ENCODE data around the gene SMPD3. TPM values are rescaled to one million over a fixed set of nuclear protein-coding genes. Genes with fewer than 3 reads are reported as not detected.

SMPD3 gene
- total and polyA plus RNA-seq, 8 donors = 0.83 to 5.5 (median 2.2) TPM

- WGBS, 2 donors = 75 to 81% methylated on average over 2 of the region's 2 CpGs
- Histone ChIP-seq H3K9me3 (no peaks in the 10 kb centered on the region), H3K4me1 (no peaks in the 10 kb centered on the region), H3K36me3 (no peaks in the 10 kb centered on the region), H3K27me3 (no peaks in the 10 kb centered on the region), H3K27ac (no peak overlapping the region), H3K4me3 (no peak overlapping the region)
- no peak for DNase-seq
- intact Hi-C loops (cut with DNase I) = no loop called here
- no peak for FAIRE-seq
- no peak for TF ChIP-seq CTCF (IDR thresholded peaks at IDR 0.05)
- ATAC-seq = no peak
These were observed 10.2 kb upstream of the SMPD3 start for GRCh38 chr16:68458551-68458950.

GRCh38 chr16:68458101-68458500 is 9.8 kb upstream of the SMPD3 start:
- no peaks in the 10 kb centered on the region for H3K4me1 ChIP-seq
- intact Hi-C loops (cut with DNase I) = no loop called here
- no peak overlapping the region for H3K27ac ChIP-seq
- TF ChIP-seq CTCF (IDR thresholded peaks at IDR 0.05) = no peak
- no peaks in the 10 kb centered on the region for H3K9me3 ChIP-seq
- DNase-seq (no peak), ATAC-seq (no peak), FAIRE-seq (no peak)
- 91 to 95% methylated on average over 3 of the region's 3 CpGs for WGBS, 2 donors
- no peaks in the 10 kb centered on the region for H3K36me3 ChIP-seq
- no peak overlapping the region for H3K4me3 ChIP-seq
- no peaks in the 10 kb centered on the region for H3K27me3 ChIP-seq

- ATAC-seq = no peak
- Histone ChIP-seq H3K9me3 (no peaks in the 10 kb centered on the region), H3K27me3 (no peaks in the 10 kb centered on the region), H3K36me3 (no peaks in the 10 kb centered on the region), H3K27ac (no peak overlapping the region), H3K4me1 (no peaks in the 10 kb centered on the region), H3K4me3 (no peak overlapping the region)
- intact Hi-C loops (cut with DNase I) = no loop called here
- 95 to 98% methylated on average over 3 of the region's 3 CpGs for WGBS, 2 donors
- FAIRE-seq = no peak
- no peak for TF ChIP-seq CTCF (IDR thresholded peaks at IDR 0.05)
- DNase-seq = no peak
These were observed 7.3 kb upstream of the SMPD3 start for GRCh38 chr16:68455631-68456030.

- Histone ChIP-seq H3K36me3 (no peaks in the 10 kb centered on the region), H3K27ac (no peak overlapping the region), H3K27me3 (no peaks in the 10 kb centered on the region), H3K4me1 (no peaks in the 10 kb centered on the region), H3K4me3 (no peak overlapping the region), H3K9me3 (no peaks in the 10 kb centered on the region)
- ATAC-seq (no peak), DNase-seq (no peak), FAIRE-seq (no peak)
- intact Hi-C loops (cut with DNase I) = no loop called here
- no peak for TF ChIP-seq CTCF (IDR thresholded peaks at IDR 0.05)
- WGBS, 2 donors = 40 to 62% methylated on average over 5 of the region's 5 CpGs
These were observed 6.7 kb upstream of the SMPD3 start for GRCh38 chr16:68454920-68455435.

- Histone ChIP-seq H3K4me3 (no peak overlapping the region), H3K9me3 (no peaks in the 10 kb centered on the region), H3K27me3 (no peaks in the 10 kb centered on the region), H3K27ac (no peak overlapping the region), H3K4me1 (peaks cover 0 to 2% (median 0%) of the 10 kb centered on the region in 3 donors), H3K36me3 (no peaks in the 10 kb centered on the region)
- FAIRE-seq = no peak
- TF ChIP-seq CTCF (IDR thresholded peaks at IDR 0.05) = no peak
- intact Hi-C loops (cut with DNase I) = no loop called here
- no peak for DNase-seq
- no peak for ATAC-seq
- WGBS, 2 donors = 89 to 91% methylated on average over 2 of the region's 2 CpGs
These were observed 5.5 kb upstream of the SMPD3 start for GRCh38 chr16:68453816-68454215.
